Endothelial cell of umbilical vein (primary cell): ENCODE measurements around the gene WASF3.

ENCODE experiments used
- POLR2A ChIP-seq: IDR thresholded peaks from 2 replicates; pipeline ENCODE4 v1.6.1; 2012; ENCODE audit warnings: low read depth, mild to moderate bottlenecking, control low read depth, low read length
- TF ChIP-seq, protein P1 (sequence below), 2 donors: IDR thresholded peaks; 1 replicate in 1 of 2; 2 replicates in 1 of 2; pipeline ENCODE4 v1.5.1; 2011; ENCODE audit warnings: low read length in 2 of 2, mild to moderate bottlenecking in 2 of 2, moderate library complexity in 2 of 2, control low read depth in 1 of 2, inconsistent platforms in 1 of 2, low read depth in 1 of 2; ENCODE audit not compliant: insufficient read depth in 1 of 2; ENCODE audit errors: extremely low read depth in 1 of 2

DNA sequence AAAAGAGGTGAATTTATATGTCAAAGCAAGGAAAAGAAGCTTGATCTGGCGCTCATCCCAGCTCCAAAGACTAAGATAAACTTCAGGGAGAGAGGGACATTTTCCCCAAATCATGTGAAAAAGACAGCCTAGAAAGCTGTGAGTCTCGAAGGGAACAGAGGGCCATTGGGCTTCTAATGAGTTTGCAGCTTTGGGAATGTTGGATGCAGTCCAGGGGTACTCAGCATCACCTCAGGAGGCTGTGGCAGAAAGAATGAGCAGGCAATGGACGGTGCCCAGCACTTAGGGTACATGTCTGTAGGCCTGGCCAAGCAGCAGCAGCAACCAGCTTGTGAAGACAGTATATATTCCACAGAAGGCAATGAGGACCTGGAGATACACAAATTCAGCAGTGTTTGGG is 25.7 kb upstream of the WASF3 start:
- TF ChIP-seq POLR2A: no peak
- TF ChIP-seq, protein P1, sequence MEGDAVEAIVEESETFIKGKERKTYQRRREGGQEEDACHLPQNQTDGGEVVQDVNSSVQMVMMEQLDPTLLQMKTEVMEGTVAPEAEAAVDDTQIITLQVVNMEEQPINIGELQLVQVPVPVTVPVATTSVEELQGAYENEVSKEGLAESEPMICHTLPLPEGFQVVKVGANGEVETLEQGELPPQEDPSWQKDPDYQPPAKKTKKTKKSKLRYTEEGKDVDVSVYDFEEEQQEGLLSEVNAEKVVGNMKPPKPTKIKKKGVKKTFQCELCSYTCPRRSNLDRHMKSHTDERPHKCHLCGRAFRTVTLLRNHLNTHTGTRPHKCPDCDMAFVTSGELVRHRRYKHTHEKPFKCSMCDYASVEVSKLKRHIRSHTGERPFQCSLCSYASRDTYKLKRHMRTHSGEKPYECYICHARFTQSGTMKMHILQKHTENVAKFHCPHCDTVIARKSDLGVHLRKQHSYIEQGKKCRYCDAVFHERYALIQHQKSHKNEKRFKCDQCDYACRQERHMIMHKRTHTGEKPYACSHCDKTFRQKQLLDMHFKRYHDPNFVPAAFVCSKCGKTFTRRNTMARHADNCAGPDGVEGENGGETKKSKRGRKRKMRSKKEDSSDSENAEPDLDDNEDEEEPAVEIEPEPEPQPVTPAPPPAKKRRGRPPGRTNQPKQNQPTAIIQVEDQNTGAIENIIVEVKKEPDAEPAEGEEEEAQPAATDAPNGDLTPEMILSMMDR (IDR thresholded peaks at IDR 0.05; ENCODE audit: extremely low read depth in 1 of 2, insufficient read depth in 1 of 2, low read depth in 1 of 2, low read length in 2 of 2): no peak
